KG1 (cell line): ENCODE measurements around the gene PHF2.

Source experiments
- DNase-seq: peaks from one replicate; lab custom pipeline; 2025; lab: John Stamatoyannopoulos, UW

The PHF2 gene

GRCh38 chr9:93587284-93587650 lies 10.9 kb downstream of the PHF2 start:
- no peak for DNase-seq

- no peak for DNase-seq
Measured at GRCh38 chr9:93587651-93588347, 11.4 kb downstream of the PHF2 start.

- no peak for DNase-seq
Measured at GRCh38 chr9:93588641-93589609, 12.5 kb downstream of the PHF2 start.

- DNase-seq = no peak
Measured at GRCh38 chr9:93589688-93590087, 13.3 kb downstream of the PHF2 start.

GRCh38 chr9:93590609-93591234 lies 14.3 kb downstream of the PHF2 start:
- DNase-seq = no peak

GRCh38 chr9:93591301-93592007 lies 15.1 kb downstream of the PHF2 start:
- DNase-seq = no peak

GRCh38 chr9:93592008-93592642 lies 15.7 kb downstream of the PHF2 start:
- no peak for DNase-seq

- no peak for DNase-seq
Measured at GRCh38 chr9:93592643-93593021, 16.2 kb downstream of the PHF2 start.

- no peak for DNase-seq
Measured at GRCh38 chr9:93593144-93593658, 16.8 kb downstream of the PHF2 start.

- DNase-seq = no peak
Measured at GRCh38 chr9:93594041-93594756, 17.8 kb downstream of the PHF2 start.

GRCh38 chr9:93595461-93595860 lies 19.1 kb downstream of the PHF2 start:
- no peak for DNase-seq

- DNase-seq = no peak
Measured at GRCh38 chr9:93595861-93596365, 19.5 kb downstream of the PHF2 start.

GRCh38 chr9:93596399-93596798 lies 20.0 kb downstream of the PHF2 start:
- no peak for DNase-seq

GRCh38 chr9:93597142-93597706 lies 20.8 kb downstream of the PHF2 start:
- DNase-seq = no peak

GRCh38 chr9:93597871-93598646 lies 21.7 kb downstream of the PHF2 start:
- DNase-seq = no peak

GRCh38 chr9:93598647-93599241 lies 22.4 kb downstream of the PHF2 start:
- no peak for DNase-seq

GRCh38 chr9:93599571-93600403 lies 23.4 kb downstream of the PHF2 start:
- no peak for DNase-seq

GRCh38 chr9:93600504-93600903 lies 24.1 kb downstream of the PHF2 start:
- no peak for DNase-seq
